Thoracic aorta (tissue), 2 donors: ENCODE data around the gene SLC4A11. TPM values are rescaled to one million over a fixed set of nuclear protein-coding genes. Genes with fewer than 3 reads are reported as not detected.
A peak's percentile ranks its signal among the peaks of the same experiment; 100 is the strongest.
"Not testable (repeated sequence)": the region's sequence is repeated elsewhere in the genome, so short reads cannot be mapped to it uniquely, and the experiment has no call there.

Experiments
- ATAC-seq: fragments of 150-250 bp; one replicate; pipeline ENCODE4 v1.8.0; 2017; ENCODE audit warnings: low read depth; ENCODE audit not compliant: insufficient number of reproducible peaks, low FRiP score
- DNase-seq: peaks from one replicate; pipeline ENCODE4 v3.0.0-alpha.2; 2020; ENCODE audit warnings: low spot score
- H3K27ac ChIP-seq, 2 donors: fragments of 200-600 bp; sonication (generic); 1 replicate in 1 of 2; 2 replicates in 1 of 2; pipeline ENCODE4 v1.5.1; 2016; ENCODE audit warnings: mild to moderate bottlenecking in 2 of 2, moderate library complexity in 2 of 2
- H3K27me3 ChIP-seq: fragments of 200-600 bp; sonication (generic); replicated peaks from 2 replicates; pipeline ENCODE4 v1.6.0; 2016; ENCODE audit warnings: mild to moderate bottlenecking; ENCODE audit not compliant: insufficient read depth
- H3K36me3 ChIP-seq: fragments of 200-600 bp; sonication (generic); one replicate; pipeline ENCODE4 v1.5.1; 2016
- H3K4me1 ChIP-seq, 2 donors: fragments of 200-600 bp; sonication (generic); 1 replicate in 1 of 2; 2 replicates in 1 of 2; pipeline versions ENCODE4 v1.5.1 to v1.6.0; 2016; ENCODE audit warnings: low read depth in 2 of 2, mild to moderate bottlenecking in 1 of 2; ENCODE audit not compliant: control insufficient read depth in 1 of 2
- H3K4me3 ChIP-seq: fragments of 200-600 bp; sonication (generic); 2 replicates; pipeline ENCODE4 v1.5.1; 2016; ENCODE audit warnings: mild to moderate bottlenecking
- H3K9me3 ChIP-seq: fragments of 200-600 bp; sonication (generic); 2 replicates; pipeline ENCODE4 v1.5.1; 2016
- CTCF ChIP-seq: fragments of 200-600 bp; sonication (generic); IDR thresholded peaks from one replicate; pipeline ENCODE4 v1.5.1; 2019; ENCODE audit warnings: antibody characterized with exemption
- total RNA-seq, 2 donors: library from RNA; depleted of rRNA; stranded (reverse); fragments of >200 nt; gene quantifications; one replicate each; pipeline versions ENCODE4 v1.1.0 to v1.2.3, GENCODE V29; 2016

SLC4A11 gene
- total RNA-seq, 2 donors from 2014 or later, result 0.27 TPM; not detected in 1

- H3K4me1 ChIP-seq, result peaks cover 0 to 6% of the 10 kb centered on the region in 2 donors
- no peak overlapping the region for H3K27ac ChIP-seq
- H3K27me3 ChIP-seq, result no peaks in the 10 kb centered on the region
- DNase-seq (no peak), ATAC-seq (no peak)
- no peaks in the 10 kb centered on the region for H3K9me3 ChIP-seq
- TF ChIP-seq CTCF, result peak; percentile 89
- H3K4me3 ChIP-seq, result no peak overlapping the region
- H3K36me3 ChIP-seq, result peaks cover 11% of the 10 kb centered on the region
These were observed 20.5 kb downstream of the SLC4A11 start for GRCh38 chr20:3218307-3218988.

- H3K9me3 ChIP-seq, H3K27ac ChIP-seq, H3K27me3 ChIP-seq, H3K4me1 ChIP-seq, DNase-seq, ATAC-seq, H3K36me3 ChIP-seq, H3K4me3 ChIP-seq: not testable (repeated sequence)
These were observed 23.6 kb downstream of the SLC4A11 start for GRCh38 chr20:3215359-3215917.

GRCh38 chr20:3213226-3213625, 25.8 kb downstream of the SLC4A11 start:
- Histone ChIP-seq H3K27ac (no peak overlapping the region), H3K4me1 (peaks cover 9 to 15% of the 10 kb centered on the region in 2 donors), H3K9me3 (no peaks in the 10 kb centered on the region), H3K27me3 (no peaks in the 10 kb centered on the region), H3K4me3 (no peak overlapping the region), H3K36me3 (no peaks in the 10 kb centered on the region)
- no peak for DNase-seq
- no peak for ATAC-seq
- TF ChIP-seq CTCF, result no peak

GRCh38 chr20:3210346-3210745, 28.6 kb downstream of the SLC4A11 start:
- Histone ChIP-seq H3K4me3 (peak overlapping the region; percentile 95), H3K9me3 (no peaks in the 10 kb centered on the region), H3K27ac (no peak overlapping the region), H3K27me3 (no peaks in the 10 kb centered on the region), H3K36me3 (no peaks in the 10 kb centered on the region), H3K4me1 (peaks cover 8 to 17% of the 10 kb centered on the region in 2 donors)
- TF ChIP-seq CTCF, result no peak
- DNase-seq, result no peak
- no peak for ATAC-seq

GRCh38 chr20:3209946-3210317, 29.1 kb downstream of the SLC4A11 start:
- no peak for ATAC-seq

More at GRCh38 chr20:3209946-3210317, 29.1 kb downstream of the SLC4A11 start:
- no peaks in the 10 kb centered on the region for H3K27me3 ChIP-seq
- peak overlapping the region; percentile 95 for H3K4me3 ChIP-seq
- H3K9me3 ChIP-seq, result no peaks in the 10 kb centered on the region
- peaks cover 8 to 17% of the 10 kb centered on the region in 2 donors for H3K4me1 ChIP-seq
- peak overlapping the region in 1 of 2 donors; percentile 78 for H3K27ac ChIP-seq
- H3K36me3 ChIP-seq, result no peaks in the 10 kb centered on the region
- TF ChIP-seq CTCF, result no peak
- DNase-seq, result no peak
